ENCODE results near the gene CC2D2B. TPM values are rescaled to one million over a fixed set of nuclear protein-coding genes. Genes with fewer than 3 reads are reported as not detected.

Gene CC2D2B
- total and polyA plus RNA-seq, 2 of the 8 experiments (the other 6 are each of a cell fraction or from before 2014, with no cell fraction given), result 0.09 to 0.71 TPM

- TF ChIP-seq EP300 (IDR thresholded peaks at IDR 0.05; ENCODE audit: borderline replicate concordance in 1 of 2, low read depth in 2 of 2, low read length in 2 of 2) (no peak), TBP (IDR thresholded peaks at IDR 0.05; ENCODE audit: low read depth, low read length) (no peak), POLR2AphosphoS5 (IDR thresholded peaks at IDR 0.05; ENCODE audit: low read depth, low read length) (no peak), SP4 (IDR thresholded peaks at IDR 0.05; ENCODE audit: low read length) (no peak), BCL11A (IDR thresholded peaks at IDR 0.05; ENCODE audit: low read depth in 2 of 2, low read length in 2 of 2) (no peak)
Measured at GRCh38 chr10:96049340-96049739, 141.6 kb downstream of the CC2D2B start (continued).

Measured in H1 (cell line).